ENCODE data around the gene ABCC1. TPM values are rescaled to one million over a fixed set of nuclear protein-coding genes. Genes with fewer than 3 reads are reported as not detected.

The ABCC1 gene
- total and polyA plus RNA-seq, 2 donors (not counting 1 experiment from before 2014, with no cell fraction given): 54.1 to 178 TPM

GRCh38 chr16:16166085-16166484, 216.7 kb downstream of the ABCC1 start:
- H2AFZ ChIP-seq (ENCODE audit: low read length): no peak overlapping the region
- no peaks in the 10 kb centered on the region for H4K20me1 ChIP-seq (ENCODE audit: control insufficient read depth, extremely low read depth, insufficient read depth, low read length)
- no peaks in the 10 kb centered on the region for H3K4me1 ChIP-seq (ENCODE audit: control insufficient read depth, extremely low read depth, insufficient read depth, low read length)
- no peak overlapping the region for H3K9ac ChIP-seq (ENCODE audit: insufficient read depth, low read length)
- H3K9me3 ChIP-seq (ENCODE audit: control insufficient read depth, insufficient read depth, low read depth, low read length): no peaks in the 10 kb centered on the region
- DNase-seq (ENCODE audit: low read depth in 2 of 2): no peak
- no peak overlapping the region for H3K4me2 ChIP-seq (ENCODE audit: extremely low read depth, insufficient read depth, low read length)
- no peak overlapping the region for H3K27ac ChIP-seq (ENCODE audit: insufficient read depth, low read length)
- no peak overlapping the region for H3K4me3 ChIP-seq (replicated peaks in 1 of 4; ENCODE audit: control extremely low read depth in 1 of 4, insufficient read depth in 1 of 4, low read depth in 3 of 4, low read length in 4 of 4)
- H3K79me2 ChIP-seq (ENCODE audit: control insufficient read depth, insufficient read depth, low read length): no peaks in the 10 kb centered on the region
- no peaks in the 10 kb centered on the region for H3K27me3 ChIP-seq (ENCODE audit: control insufficient read depth, insufficient read depth, low read length)
- no peak for TF ChIP-seq CTCF (conservative IDR thresholded peaks at IDR 0.05 in 1 of 2, IDR thresholded peaks at IDR 0.05 in 1 of 2; ENCODE audit: low read depth in 1 of 2, low read length in 2 of 2)
- no peak for TF ChIP-seq EZH2 (IDR thresholded peaks at IDR 0.05; ENCODE audit: low read length, missing control alignments)
- no peaks in the 10 kb centered on the region for H3K36me3 ChIP-seq (ENCODE audit: control insufficient read depth, insufficient read depth, low read length)

GRCh38 chr16:16166949-16167348, 217.5 kb downstream of the ABCC1 start:
- Histone ChIP-seq H3K27me3 (ENCODE audit: control insufficient read depth, insufficient read depth, low read length) (no peaks in the 10 kb centered on the region), H3K4me1 (ENCODE audit: control insufficient read depth, extremely low read depth, insufficient read depth, low read length) (no peaks in the 10 kb centered on the region), H3K79me2 (ENCODE audit: control insufficient read depth, insufficient read depth, low read length) (no peaks in the 10 kb centered on the region), H3K9ac (ENCODE audit: insufficient read depth, low read length) (no peak overlapping the region), H3K4me2 (ENCODE audit: extremely low read depth, insufficient read depth, low read length) (no peak overlapping the region), H3K9me3 (ENCODE audit: control insufficient read depth, insufficient read depth, low read depth, low read length) (no peaks in the 10 kb centered on the region), H2AFZ (ENCODE audit: low read length) (no peak overlapping the region), H3K4me3 (replicated peaks in 1 of 4; ENCODE audit: control extremely low read depth in 1 of 4, insufficient read depth in 1 of 4, low read depth in 3 of 4, low read length in 4 of 4) (no peak overlapping the region), H4K20me1 (ENCODE audit: control insufficient read depth, extremely low read depth, insufficient read depth, low read length) (no peaks in the 10 kb centered on the region), H3K36me3 (ENCODE audit: control insufficient read depth, insufficient read depth, low read length) (no peaks in the 10 kb centered on the region), H3K27ac (ENCODE audit: insufficient read depth, low read length) (no peak overlapping the region)
- DNase-seq (ENCODE audit: low read depth in 2 of 2): no peak
- TF ChIP-seq CTCF (conservative IDR thresholded peaks at IDR 0.05 in 1 of 2, IDR thresholded peaks at IDR 0.05 in 1 of 2; ENCODE audit: low read depth in 1 of 2, low read length in 2 of 2) (no peak), EZH2 (IDR thresholded peaks at IDR 0.05; ENCODE audit: low read length, missing control alignments) (no peak)

- Histone ChIP-seq H3K27me3 (ENCODE audit: control insufficient read depth, insufficient read depth, low read length) (no peaks in the 10 kb centered on the region), H3K27ac (ENCODE audit: insufficient read depth, low read length) (no peak overlapping the region), H3K4me2 (ENCODE audit: extremely low read depth, insufficient read depth, low read length) (no peak overlapping the region), H3K79me2 (ENCODE audit: control insufficient read depth, insufficient read depth, low read length) (no peaks in the 10 kb centered on the region), H2AFZ (ENCODE audit: low read length) (no peak overlapping the region), H3K36me3 (ENCODE audit: control insufficient read depth, insufficient read depth, low read length) (no peaks in the 10 kb centered on the region), H4K20me1 (ENCODE audit: control insufficient read depth, extremely low read depth, insufficient read depth, low read length) (no peaks in the 10 kb centered on the region), H3K4me3 (replicated peaks in 1 of 4; ENCODE audit: control extremely low read depth in 1 of 4, insufficient read depth in 1 of 4, low read depth in 3 of 4, low read length in 4 of 4) (no peak overlapping the region), H3K4me1 (ENCODE audit: control insufficient read depth, extremely low read depth, insufficient read depth, low read length) (no peaks in the 10 kb centered on the region), H3K9me3 (ENCODE audit: control insufficient read depth, insufficient read depth, low read depth, low read length) (no peaks in the 10 kb centered on the region), H3K9ac (ENCODE audit: insufficient read depth, low read length) (no peak overlapping the region)
- DNase-seq (ENCODE audit: low read depth in 2 of 2): no peak
- TF ChIP-seq CTCF (conservative IDR thresholded peaks at IDR 0.05 in 1 of 2, IDR thresholded peaks at IDR 0.05 in 1 of 2; ENCODE audit: low read depth in 1 of 2, low read length in 2 of 2): no peak
- TF ChIP-seq EZH2 (IDR thresholded peaks at IDR 0.05; ENCODE audit: low read length, missing control alignments): no peak
Observed at GRCh38 chr16:16167927-16168326, 218.5 kb downstream of the ABCC1 start.
